NB4 (cell line): Measurements from ENCODE around the gene SLC4A2.

Experiments used
- DNase-seq: peaks from one replicate; pipeline ENCODE4 v3.0.0; 2010; ENCODE audit warnings: low read depth
- H3K4me3 ChIP-seq: one replicate; pipeline ENCODE4 v1.5.1; 2011; ENCODE audit warnings: mild to moderate bottlenecking, low read depth, low read length, moderate library complexity
- MAX ChIP-seq: IDR thresholded peaks from 2 replicates; pipeline ENCODE4 v1.6.1; 2011; ENCODE audit warnings: low read depth, low read length
- MYC ChIP-seq: IDR thresholded peaks from 2 replicates; pipeline ENCODE4 v1.6.1; 2011; ENCODE audit warnings: low read depth, low read length
- POLR2A ChIP-seq: IDR thresholded peaks from 2 replicates; pipeline ENCODE4 v1.6.1; 2011; ENCODE audit warnings: mild to moderate bottlenecking; ENCODE audit not compliant: insufficient read length; ENCODE audit errors: extremely low read depth
- TF ChIP-seq, protein P1 (sequence below): IDR thresholded peaks from one replicate; pipeline ENCODE4 v1.5.1; 2012; ENCODE audit warnings: low read depth, low read length

The SLC4A2 gene

GRCh38 chr7:151082141-151083070 lies 23.0 kb downstream of the SLC4A2 start:
- no peak for DNase-seq
- H3K4me3 ChIP-seq = peak overlapping the region; percentile 60
- TF ChIP-seq MAX (no peak), POLR2A (no peak), MYC (no peak)
- TF ChIP-seq, protein P1, sequence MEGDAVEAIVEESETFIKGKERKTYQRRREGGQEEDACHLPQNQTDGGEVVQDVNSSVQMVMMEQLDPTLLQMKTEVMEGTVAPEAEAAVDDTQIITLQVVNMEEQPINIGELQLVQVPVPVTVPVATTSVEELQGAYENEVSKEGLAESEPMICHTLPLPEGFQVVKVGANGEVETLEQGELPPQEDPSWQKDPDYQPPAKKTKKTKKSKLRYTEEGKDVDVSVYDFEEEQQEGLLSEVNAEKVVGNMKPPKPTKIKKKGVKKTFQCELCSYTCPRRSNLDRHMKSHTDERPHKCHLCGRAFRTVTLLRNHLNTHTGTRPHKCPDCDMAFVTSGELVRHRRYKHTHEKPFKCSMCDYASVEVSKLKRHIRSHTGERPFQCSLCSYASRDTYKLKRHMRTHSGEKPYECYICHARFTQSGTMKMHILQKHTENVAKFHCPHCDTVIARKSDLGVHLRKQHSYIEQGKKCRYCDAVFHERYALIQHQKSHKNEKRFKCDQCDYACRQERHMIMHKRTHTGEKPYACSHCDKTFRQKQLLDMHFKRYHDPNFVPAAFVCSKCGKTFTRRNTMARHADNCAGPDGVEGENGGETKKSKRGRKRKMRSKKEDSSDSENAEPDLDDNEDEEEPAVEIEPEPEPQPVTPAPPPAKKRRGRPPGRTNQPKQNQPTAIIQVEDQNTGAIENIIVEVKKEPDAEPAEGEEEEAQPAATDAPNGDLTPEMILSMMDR = no peak

DNA sequence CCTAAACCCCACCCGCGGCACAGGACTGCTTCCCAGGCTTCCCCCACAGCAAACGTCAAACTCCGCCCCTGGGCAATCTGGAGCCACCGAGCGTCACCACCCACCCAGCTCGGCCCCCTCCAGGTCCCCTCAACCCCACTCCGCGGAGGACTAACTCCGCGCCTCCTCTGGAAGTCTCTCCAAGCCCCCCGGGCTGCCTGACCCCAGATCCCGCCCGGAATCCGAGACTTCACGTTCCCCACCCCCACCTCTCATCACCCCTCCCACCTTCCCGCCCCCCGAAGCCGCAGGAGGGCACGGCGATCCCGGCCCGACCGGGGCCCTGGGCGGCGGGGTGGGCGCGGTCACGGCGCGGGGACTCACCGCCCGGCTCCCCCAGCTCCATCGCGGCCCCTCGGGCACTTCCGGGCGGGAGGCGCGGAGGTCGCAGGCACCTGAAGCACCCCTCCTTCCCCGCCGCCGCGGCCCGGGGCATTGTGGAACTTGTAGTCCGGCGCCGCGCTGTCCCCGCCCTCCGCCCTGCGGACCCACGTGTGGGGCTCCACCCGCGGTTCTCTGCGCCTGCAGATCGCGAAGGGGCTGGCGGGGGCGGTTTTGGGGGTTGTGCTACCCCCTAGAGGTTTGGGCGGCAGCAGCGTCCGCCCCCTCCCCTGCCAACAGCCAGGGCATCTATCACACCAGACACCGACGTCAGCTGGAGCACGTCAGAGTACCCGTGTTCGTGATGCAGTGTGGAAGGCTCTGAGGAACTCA lies 23.9 kb downstream of the SLC4A2 start, which contains the start of gene TMUB1:
TMUB1 (minus strand) TSS at position 423 of the 753 bp plus-strand sequence. CDS start 930 bp downstream, outside the sequence.
- peak within 1 kb of the TSS; percentile 60 for H3K4me3 ChIP-seq
- TF ChIP-seq MYC (peak; percentile 72), MAX (peak; percentile 76), POLR2A (peak; percentile 20)
- TF ChIP-seq, protein P1 = no peak
- peak; percentile 84 for DNase-seq

DNA sequence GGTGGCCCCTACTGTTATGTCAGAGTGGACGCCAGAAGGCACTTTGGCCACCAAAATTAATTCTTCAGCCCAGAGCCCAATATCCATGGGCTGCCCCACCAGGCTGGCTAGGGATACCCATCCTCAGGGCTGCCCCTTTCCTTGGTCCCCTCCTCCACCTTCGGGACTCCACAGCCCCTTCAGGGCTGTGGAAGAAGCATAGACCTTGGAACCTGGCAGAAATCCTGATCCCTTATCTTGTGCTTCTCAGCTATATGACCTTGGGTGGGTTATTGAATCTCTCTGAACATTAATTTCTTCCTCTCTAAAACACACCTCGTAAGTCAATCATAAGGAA lies 24.4 kb downstream of the SLC4A2 start:
- peak overlapping the region; percentile 60 for H3K4me3 ChIP-seq
- TF ChIP-seq MAX (no peak), POLR2A (no peak), MYC (no peak)
- TF ChIP-seq, protein P1 = no peak
- DNase-seq = no peak

DNA sequence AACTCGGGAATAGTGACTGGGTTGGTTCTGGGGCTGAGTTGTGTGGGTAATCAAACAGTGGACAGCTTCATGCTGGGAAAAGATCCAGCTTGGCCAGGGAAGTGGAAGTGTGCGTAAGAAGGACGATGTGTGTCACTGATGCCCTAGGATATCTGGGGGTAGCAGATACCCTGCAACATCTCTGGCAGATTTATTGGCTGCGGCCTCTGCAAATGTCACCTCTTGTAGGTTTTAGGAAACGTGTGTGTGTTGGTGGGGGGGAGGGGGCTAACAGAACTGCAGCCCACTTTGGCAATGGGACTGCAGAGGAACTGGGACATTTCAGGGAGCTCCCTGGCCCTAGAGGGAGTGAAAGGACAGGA lies 25.9 kb downstream of the SLC4A2 start:
- TF ChIP-seq, protein P1 = no peak
- no peak for TF ChIP-seq MYC
- no peak for TF ChIP-seq MAX
- TF ChIP-seq POLR2A = no peak
- no peak for DNase-seq
- H3K4me3 ChIP-seq = peak overlapping the region; percentile 50

DNA sequence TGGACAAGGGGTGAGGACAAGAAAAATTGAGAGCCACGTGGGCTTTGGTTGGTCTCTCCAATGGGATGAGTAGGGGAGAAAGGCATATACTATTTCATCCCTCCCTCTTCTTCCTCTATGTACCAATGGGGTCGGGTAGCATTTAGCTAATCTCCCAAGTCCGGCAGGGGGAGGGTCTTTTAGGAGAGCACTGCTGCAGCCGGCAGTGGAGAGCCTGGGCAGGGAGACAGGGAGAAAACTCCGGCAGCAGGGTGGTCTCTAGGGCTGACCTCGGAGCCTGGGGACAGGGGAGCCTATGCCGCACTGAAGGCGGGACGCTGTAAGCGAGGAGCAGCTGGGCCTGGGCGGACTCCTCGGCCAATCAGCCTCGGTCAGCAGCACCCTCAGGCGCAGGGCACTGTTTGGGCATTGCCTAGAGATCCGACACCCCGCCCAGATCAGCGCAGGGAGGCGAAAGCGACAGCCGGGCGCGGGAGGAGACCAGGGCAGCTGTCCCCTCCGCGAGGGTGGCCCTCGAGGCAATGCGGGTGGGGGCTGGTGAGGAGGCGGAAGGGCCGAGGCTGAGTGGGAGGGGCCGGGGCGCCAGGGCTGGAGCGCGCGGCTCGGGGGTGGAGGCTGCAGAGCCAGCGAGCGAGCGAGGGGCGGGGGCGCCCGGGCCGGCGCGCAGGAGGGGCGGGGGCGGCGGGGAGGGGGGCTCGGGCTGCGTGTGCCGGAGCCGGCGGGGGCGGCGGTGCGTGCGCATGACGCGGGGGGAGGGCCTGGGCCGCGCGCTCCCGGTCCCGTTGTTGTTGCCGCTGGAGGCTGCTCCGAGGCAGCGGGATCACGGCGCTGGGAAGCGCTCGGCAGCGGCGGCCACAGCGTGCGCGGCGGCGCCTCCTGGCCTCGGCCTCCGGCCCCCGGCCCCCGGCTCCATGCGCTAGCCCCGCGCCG lies 26.6 kb downstream of the SLC4A2 start, which contains the start of gene AGAP3:
AGAP3 (plus strand) TSS at position 785 of the 930 bp plus-strand sequence. CDS start 267 bp downstream, outside the sequence.
- H3K4me3 ChIP-seq = peak within 1 kb of the TSS; percentile 63
- peak; percentile 79 for TF ChIP-seq MYC
- TF ChIP-seq, protein P1 = no peak
- peak; percentile 50 for TF ChIP-seq MAX
- peak; percentile 92 for TF ChIP-seq POLR2A
- peak; percentile 92 for DNase-seq
